PC-9 (cell line): ENCODE data around the gene ZFPL1. TPM values are rescaled to one million over a fixed set of nuclear protein-coding genes. Genes with fewer than 3 reads are reported as not detected.

Experiments used
- BruUV-seq: library from RNA; stranded (reverse); fragments of 400-500 nt; replicated peaks from 2 replicates; lab custom pipeline; 2021; lab: Mats Ljungman, UMichigan
- CTCF ChIA-PET: fragments of 300-600 bp; sonication (Branson Sonifier 250); formaldehyde crosslinking; loops from one replicate; lab custom pipeline; 2022; ENCODE audit warnings: antibody characterized with exemption; lab: Charles Lee
- POLR2A ChIA-PET: fragments of 300-600 bp; sonication (Branson Sonifier 250); formaldehyde crosslinking; loops from one replicate; lab custom pipeline; 2022; ENCODE audit warnings: antibody characterized with exemption; ENCODE audit not compliant: unreplicated experiment; lab: Charles Lee
- DNase-seq, 2 experiments: peaks; one replicate each; pipeline versions ENCODE4 v3.0.0 to v3.0.0-alpha.2; 2015 to 2022; ENCODE audit warnings: mixed read lengths in 1 of 2
- H2AFZ ChIP-seq: fragments of 200-600 bp; sonication (generic); 2 replicates; pipeline ENCODE4 v1.8.1; 2017; ENCODE audit warnings: antibody characterized with exemption
- H3F3A ChIP-seq: fragments of 200-600 bp; sonication (generic); 2 replicates; pipeline ENCODE4 v1.8.1; 2017; ENCODE audit warnings: antibody characterized with exemption, mild to moderate bottlenecking, low read depth; ENCODE audit not compliant: insufficient read depth
- H3K27ac ChIP-seq: fragments of 200-600 bp; sonication (generic); 2 replicates; pipeline ENCODE4 v1.6.1; 2016; ENCODE audit warnings: mixed run types
- H3K27me3 ChIP-seq: fragments of 200-600 bp; sonication (generic); 2 replicates; pipeline ENCODE4 v1.6.1; 2016; ENCODE audit warnings: low read depth, mixed run types; ENCODE audit not compliant: insufficient read depth
- H3K36me3 ChIP-seq: fragments of 200-600 bp; sonication (generic); 2 replicates; pipeline ENCODE4 v1.6.1; 2016; ENCODE audit warnings: low read depth, mixed run types
- H3K4me1 ChIP-seq: fragments of 200-600 bp; sonication (generic); replicated peaks from 2 replicates; pipeline ENCODE4 v1.6.1; 2016; ENCODE audit warnings: mixed run types; ENCODE audit not compliant: insufficient read depth
- H3K4me2 ChIP-seq: fragments of 200-600 bp; sonication (generic); 2 replicates; pipeline ENCODE4 v1.6.1; 2017; ENCODE audit warnings: mixed run types
- H3K4me3 ChIP-seq: fragments of 200-600 bp; sonication (generic); 2 replicates; pipeline ENCODE4 v1.6.1; 2016; ENCODE audit warnings: mixed run types
- H3K79me2 ChIP-seq: fragments of 200-600 bp; sonication (generic); 2 replicates; pipeline ENCODE4 v1.6.1; 2017; ENCODE audit warnings: low read depth, mixed run types
- H3K9me2 ChIP-seq: fragments of 200-600 bp; sonication (generic); 2 replicates; pipeline ENCODE4 v1.8.1; 2017; ENCODE audit warnings: mild to moderate bottlenecking; ENCODE audit not compliant: insufficient read depth
- H3K9me3 ChIP-seq: fragments of 200-600 bp; sonication (generic); 2 replicates; pipeline ENCODE4 v1.8.1; 2016; ENCODE audit warnings: low read depth; ENCODE audit not compliant: insufficient read depth
- H4K20me1 ChIP-seq: fragments of 200-600 bp; sonication (generic); 2 replicates; pipeline ENCODE4 v1.8.1; 2017; ENCODE audit not compliant: insufficient read depth
- EZH2 ChIP-seq: fragments of 200-600 bp; sonication (generic); IDR thresholded peaks from 2 replicates; pipeline ENCODE4 v1.8.0; 2017; ENCODE audit warnings: antibody characterized with exemption, low read depth
- intact Hi-C: fragments of 100-400 bp; cut with micrococcal nuclease; formaldehyde crosslinking; loops from one replicate; pipeline ENCODE4 v1.10.0; 2022; ENCODE audit not compliant: unreplicated experiment
- total RNA-seq: library from RNA; stranded (reverse); gene quantifications from 2 replicates; pipeline ENCODE4 v1.2.3, GENCODE V29; 2021
- TF ChIP-seq, protein P1 (sequence below): fragments of 200-600 bp; sonication (generic); conservative IDR thresholded peaks from 2 replicates; pipeline ENCODE4 v1.6.1; 2017; ENCODE audit warnings: mixed run types, antibody characterized with exemption, mild to moderate bottlenecking, moderate library complexity

Gene ZFPL1
- total RNA-seq, 1 experiment from 2014 or later = 68.2 TPM

DNA sequence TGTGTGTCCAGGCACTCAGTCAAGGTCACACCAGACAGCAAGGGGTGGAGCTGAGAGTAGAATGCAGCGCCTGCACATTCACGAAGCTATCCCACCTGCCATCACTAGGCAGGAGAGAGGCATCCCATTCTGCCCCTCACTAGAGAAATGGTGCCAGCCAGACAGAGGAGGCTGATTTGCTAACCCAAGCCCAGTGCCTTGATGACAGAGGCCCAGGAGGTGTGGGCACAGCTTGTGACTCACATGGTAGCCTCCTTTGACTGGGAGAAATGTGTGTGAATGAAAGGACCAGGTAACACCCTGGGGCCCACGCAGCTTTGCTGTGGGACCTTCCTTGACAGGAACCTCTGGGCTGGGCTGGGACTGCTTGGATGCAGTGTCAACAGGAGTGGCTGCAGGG is 20.5 kb upstream of the ZFPL1 start:
- no peaks in the 10 kb centered on the region for H3K27me3 ChIP-seq
- no peak for TF ChIP-seq EZH2
- TF ChIP-seq, protein P1, sequence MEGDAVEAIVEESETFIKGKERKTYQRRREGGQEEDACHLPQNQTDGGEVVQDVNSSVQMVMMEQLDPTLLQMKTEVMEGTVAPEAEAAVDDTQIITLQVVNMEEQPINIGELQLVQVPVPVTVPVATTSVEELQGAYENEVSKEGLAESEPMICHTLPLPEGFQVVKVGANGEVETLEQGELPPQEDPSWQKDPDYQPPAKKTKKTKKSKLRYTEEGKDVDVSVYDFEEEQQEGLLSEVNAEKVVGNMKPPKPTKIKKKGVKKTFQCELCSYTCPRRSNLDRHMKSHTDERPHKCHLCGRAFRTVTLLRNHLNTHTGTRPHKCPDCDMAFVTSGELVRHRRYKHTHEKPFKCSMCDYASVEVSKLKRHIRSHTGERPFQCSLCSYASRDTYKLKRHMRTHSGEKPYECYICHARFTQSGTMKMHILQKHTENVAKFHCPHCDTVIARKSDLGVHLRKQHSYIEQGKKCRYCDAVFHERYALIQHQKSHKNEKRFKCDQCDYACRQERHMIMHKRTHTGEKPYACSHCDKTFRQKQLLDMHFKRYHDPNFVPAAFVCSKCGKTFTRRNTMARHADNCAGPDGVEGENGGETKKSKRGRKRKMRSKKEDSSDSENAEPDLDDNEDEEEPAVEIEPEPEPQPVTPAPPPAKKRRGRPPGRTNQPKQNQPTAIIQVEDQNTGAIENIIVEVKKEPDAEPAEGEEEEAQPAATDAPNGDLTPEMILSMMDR = no peak
- H3F3A ChIP-seq = no peaks in the 10 kb centered on the region
- intact Hi-C loops = no loop called here
- H3K4me3 ChIP-seq = no peak overlapping the region
- no peaks in the 10 kb centered on the region for H3K4me1 ChIP-seq
- no peak overlapping the region for H3K27ac ChIP-seq
- H3K79me2 ChIP-seq = no peaks in the 10 kb centered on the region
- no peak overlapping the region for H2AFZ ChIP-seq
- no peaks in the 10 kb centered on the region for H3K9me2 ChIP-seq
- no TSS peak for BruUV-seq
- H4K20me1 ChIP-seq = no peaks in the 10 kb centered on the region
- CTCF ChIA-PET = no interaction called here
- no peak overlapping the region for H3K4me2 ChIP-seq
- no peaks in the 10 kb centered on the region for H3K9me3 ChIP-seq
- H3K36me3 ChIP-seq = no peaks in the 10 kb centered on the region
- DNase-seq = peak in 1 of 2 experiments; percentile 18
- POLR2A ChIA-PET = no interaction called here

DNA sequence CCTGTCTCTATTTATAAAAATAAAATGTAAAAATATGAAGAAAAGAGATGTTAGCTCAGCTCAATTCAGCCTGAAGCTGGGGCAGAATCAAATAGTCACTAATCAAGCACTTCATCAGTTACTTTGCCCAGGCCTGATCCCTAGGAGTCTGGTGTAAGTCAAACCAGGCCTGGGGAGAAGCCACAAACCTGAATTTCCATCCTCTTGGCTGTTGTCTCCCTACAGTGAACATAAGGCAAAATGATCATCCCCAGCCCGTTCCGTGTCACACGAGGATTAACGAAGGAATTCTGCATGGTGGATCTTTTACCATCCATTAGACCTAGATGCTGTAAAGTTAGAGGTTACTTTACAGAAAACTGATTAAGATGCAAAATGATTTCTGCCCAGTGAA is 19.2 kb upstream of the ZFPL1 start:
- POLR2A ChIA-PET = no interaction called here

DNA sequence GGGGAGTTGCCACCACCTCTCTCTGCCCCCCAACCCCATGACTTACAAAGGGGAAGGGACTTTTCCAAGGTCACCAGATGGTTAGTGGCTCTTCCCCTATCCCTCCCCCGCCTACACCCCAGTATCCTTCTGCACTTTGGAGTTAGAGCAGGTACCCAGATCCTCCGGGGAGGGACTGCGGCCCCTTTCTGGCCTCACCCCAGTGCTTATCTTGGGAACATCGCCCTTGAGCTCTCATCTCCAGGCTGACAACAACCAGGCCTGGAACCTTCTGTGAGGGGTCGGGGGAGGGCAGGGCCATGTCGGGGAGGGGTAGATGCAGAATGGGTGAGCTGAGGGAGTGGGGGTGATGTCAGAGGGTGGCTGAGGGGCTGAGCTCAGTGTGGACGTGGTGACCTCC is 18.2 kb upstream of the ZFPL1 start:
- H3K36me3 ChIP-seq = no peaks in the 10 kb centered on the region
- H3K4me1 ChIP-seq = no peaks in the 10 kb centered on the region
- TF ChIP-seq EZH2 = no peak
- TF ChIP-seq, protein P1 = no peak
- DNase-seq = peak in 1 of 2 experiments; percentile 1
- H3K4me2 ChIP-seq = no peak overlapping the region
- H3K79me2 ChIP-seq = no peaks in the 10 kb centered on the region
- no peaks in the 10 kb centered on the region for H3K9me2 ChIP-seq
- intact Hi-C loops = no loop called here
- no peaks in the 10 kb centered on the region for H3F3A ChIP-seq
- POLR2A ChIA-PET = no interaction called here
- no peaks in the 10 kb centered on the region for H3K9me3 ChIP-seq
- CTCF ChIA-PET = no interaction called here
- no peak overlapping the region for H3K27ac ChIP-seq
- no peak overlapping the region for H3K4me3 ChIP-seq
- no peak overlapping the region for H2AFZ ChIP-seq
- H3K27me3 ChIP-seq = no peaks in the 10 kb centered on the region
- no peaks in the 10 kb centered on the region for H4K20me1 ChIP-seq
- no TSS peak for BruUV-seq

More for the DNA sequence above, 19.2 kb upstream of the ZFPL1 start:
- H3K27ac ChIP-seq = no peak overlapping the region
- DNase-seq = no peak
- H3K4me3 ChIP-seq = no peak overlapping the region
- intact Hi-C loops = no loop called here
- CTCF ChIA-PET = interaction anchor here (0.7 kb wide), 2 partner anchors 380 to 558 kb away, joined by 11 to 19 read pairs; no protein-coding TSS in a partner anchor
- no peak overlapping the region for H3K4me2 ChIP-seq
- H3K9me2 ChIP-seq = no peaks in the 10 kb centered on the region
- H3K4me1 ChIP-seq = no peaks in the 10 kb centered on the region
- no peaks in the 10 kb centered on the region for H3F3A ChIP-seq
- no peaks in the 10 kb centered on the region for H3K79me2 ChIP-seq
- no peaks in the 10 kb centered on the region for H3K9me3 ChIP-seq
- no peak overlapping the region for H2AFZ ChIP-seq
- no peaks in the 10 kb centered on the region for H4K20me1 ChIP-seq
- TF ChIP-seq EZH2 = no peak
- TF ChIP-seq, protein P1 = no peak
- BruUV-seq = no TSS peak
- no peaks in the 10 kb centered on the region for H3K27me3 ChIP-seq
- H3K36me3 ChIP-seq = no peaks in the 10 kb centered on the region
